ES-I3 (cell line): ENCODE measurements around the gene AP4M1.
A peak's percentile ranks its signal among the peaks of the same experiment; 100 is the strongest.

Experiments
- H3K36me3 ChIP-seq: 2 replicates; pipeline ENCODE4 v1.6.1; 2013; ENCODE audit warnings: mild to moderate bottlenecking, low read length, control low read depth, moderate library complexity; ENCODE audit not compliant: insufficient read depth
- H3K4me1 ChIP-seq: 2 replicates; pipeline ENCODE4 v1.6.1; 2013; ENCODE audit warnings: mild to moderate bottlenecking, control low read depth, low read length; ENCODE audit not compliant: insufficient read depth
- H3K9ac ChIP-seq: 2 replicates; pipeline ENCODE4 v1.6.1; 2013; ENCODE audit warnings: low read depth, mild to moderate bottlenecking, low read length, moderate library complexity
- H3K9me3 ChIP-seq: 2 replicates; pipeline ENCODE4 v1.6.1; 2013; ENCODE audit warnings: mild to moderate bottlenecking, low read length, moderate library complexity; ENCODE audit not compliant: control insufficient read depth, insufficient read depth

The AP4M1 gene

GRCh38 chr7:100091411-100092181, 9.8 kb upstream of the AP4M1 start:
- Histone ChIP-seq H3K36me3 (peaks cover 48% of the 10 kb centered on the region), H3K9me3 (no peaks in the 10 kb centered on the region), H3K9ac (no peak overlapping the region), H3K4me1 (peaks cover 3% of the 10 kb centered on the region; the same call in 1 of the 2 replicates)

GRCh38 chr7:100093054-100093453, 8.4 kb upstream of the AP4M1 start:
- Histone ChIP-seq H3K9me3 (no peaks in the 10 kb centered on the region), H3K9ac (no peak overlapping the region), H3K36me3 (peaks cover 60% of the 10 kb centered on the region), H3K4me1 (no peaks in the 10 kb centered on the region; the same call in 1 of the 2 replicates)

GRCh38 chr7:100093498-100093897, 7.9 kb upstream of the AP4M1 start:
- no peaks in the 10 kb centered on the region for H3K9me3 ChIP-seq
- H3K4me1 ChIP-seq = no peaks in the 10 kb centered on the region
- no peak overlapping the region for H3K9ac ChIP-seq
- H3K36me3 ChIP-seq = peaks cover 65% of the 10 kb centered on the region

GRCh38 chr7:100093925-100094486, 7.4 kb upstream of the AP4M1 start:
- H3K9me3 ChIP-seq = no peaks in the 10 kb centered on the region
- H3K9ac ChIP-seq = no peak overlapping the region
- peaks cover 70% of the 10 kb centered on the region for H3K36me3 ChIP-seq
- H3K4me1 ChIP-seq = no peaks in the 10 kb centered on the region

- no peak overlapping the region for H3K9ac ChIP-seq
- peaks cover 79% of the 10 kb centered on the region for H3K36me3 ChIP-seq
- H3K4me1 ChIP-seq = peaks cover 4% of the 10 kb centered on the region; the same call in 1 of the 2 replicates
- no peaks in the 10 kb centered on the region for H3K9me3 ChIP-seq
Observed at GRCh38 chr7:100095289-100095688, 6.2 kb upstream of the AP4M1 start.

- Histone ChIP-seq H3K4me1 (peaks cover 4% of the 10 kb centered on the region; the same call in 1 of the 2 replicates), H3K36me3 (peaks cover 76% of the 10 kb centered on the region), H3K9me3 (no peaks in the 10 kb centered on the region), H3K9ac (no peak overlapping the region)
Observed at GRCh38 chr7:100095704-100096103, 5.7 kb upstream of the AP4M1 start.

- Histone ChIP-seq H3K36me3 (peaks cover 54% of the 10 kb centered on the region), H3K9ac (no peak overlapping the region), H3K4me1 (peaks cover 4% of the 10 kb centered on the region; the same call in 1 of the 2 replicates), H3K9me3 (no peaks in the 10 kb centered on the region)
Observed at GRCh38 chr7:100098913-100099312, 2.5 kb upstream of the AP4M1 start.

GRCh38 chr7:100099452-100099851, 2.0 kb upstream of the AP4M1 start:
- Histone ChIP-seq H3K36me3 (peaks cover 49% of the 10 kb centered on the region), H3K9me3 (no peaks in the 10 kb centered on the region), H3K9ac (peak overlapping the region; percentile 98; the same call in 1 of the 2 replicates), H3K4me1 (peaks cover 4% of the 10 kb centered on the region; the same call in 1 of the 2 replicates)

GRCh38 chr7:100100420-100101015, 925 bp upstream of the AP4M1 start:
- H3K36me3 ChIP-seq = peaks cover 38% of the 10 kb centered on the region

GRCh38 chr7:100102950-100103840, 1.8 kb downstream of the AP4M1 start:
- Histone ChIP-seq H3K9ac (no peak overlapping the region), H3K36me3 (peaks cover 17% of the 10 kb centered on the region), H3K4me1 (peaks cover 4% of the 10 kb centered on the region; the same call in 1 of the 2 replicates), H3K9me3 (no peaks in the 10 kb centered on the region)

More at GRCh38 chr7:100100420-100101015, 925 bp upstream of the AP4M1 start:
- Histone ChIP-seq H3K9ac (peak overlapping the region; percentile 98), H3K9me3 (no peaks in the 10 kb centered on the region), H3K4me1 (peaks cover 4% of the 10 kb centered on the region; the same call in 1 of the 2 replicates)

- no peak overlapping the region for H3K9ac ChIP-seq
- no peaks in the 10 kb centered on the region for H3K4me1 ChIP-seq
- H3K9me3 ChIP-seq = no peaks in the 10 kb centered on the region
- peaks cover 2% of the 10 kb centered on the region for H3K36me3 ChIP-seq
Observed at GRCh38 chr7:100105534-100105933, 4.1 kb downstream of the AP4M1 start.

- no peaks in the 10 kb centered on the region for H3K4me1 ChIP-seq
- no peak overlapping the region for H3K9ac ChIP-seq
- H3K9me3 ChIP-seq = no peaks in the 10 kb centered on the region
- peaks cover 8% of the 10 kb centered on the region for H3K36me3 ChIP-seq
Observed at GRCh38 chr7:100106633-100107032, 5.2 kb downstream of the AP4M1 start.

- H3K36me3 ChIP-seq = peaks cover 8% of the 10 kb centered on the region
- no peaks in the 10 kb centered on the region for H3K9me3 ChIP-seq
- no peaks in the 10 kb centered on the region for H3K4me1 ChIP-seq
- no peak overlapping the region for H3K9ac ChIP-seq
Observed at GRCh38 chr7:100107125-100107737, 5.8 kb downstream of the AP4M1 start.

- Histone ChIP-seq H3K9ac (no peak overlapping the region), H3K4me1 (no peaks in the 10 kb centered on the region), H3K9me3 (no peaks in the 10 kb centered on the region), H3K36me3 (peaks cover 8% of the 10 kb centered on the region)
Observed at GRCh38 chr7:100107890-100108289, 6.4 kb downstream of the AP4M1 start.
